ENCODE data around the gene LRMDA. TPM values are rescaled to one million over a fixed set of nuclear protein-coding genes. Genes with fewer than 3 reads are reported as not detected.

Gene LRMDA
- total and polyA plus RNA-seq, 2 of the 4 experiments (the other 2 are of a cell fraction) = 0.07 TPM; not detected in 1

- Histone ChIP-seq H3K36me3 (ENCODE audit: control insufficient read depth, insufficient read depth, low read length) (no peaks in the 10 kb centered on the region), H3K27ac (ENCODE audit: insufficient read depth, low read length) (no peak overlapping the region), H3K18ac (ENCODE audit: low read depth, low read length) (no peak overlapping the region), H3K79me1 (ENCODE audit: low read depth in 1 of 2, low read length in 2 of 2) (no peaks in the 10 kb centered on the region), H2AFZ (replicated peaks; ENCODE audit: low read length, poor library complexity) (no peak overlapping the region), H2BK5ac (ENCODE audit: low read depth, low read length, poor library complexity, severe bottlenecking) (no peak overlapping the region), H3K56ac (ENCODE audit: extremely low read depth, insufficient read depth, low read length) (no peak overlapping the region), H4K5ac (ENCODE audit: low read depth, low read length) (no peak overlapping the region), H3K4me2 (ENCODE audit: low read depth, low read length) (no peak overlapping the region), H4K8ac (ENCODE audit: low read depth in 2 of 2, low read length in 2 of 2) (no peak overlapping the region), H3K27me3 (ENCODE audit: control insufficient read depth, insufficient read depth, low read length) (peaks cover 10% of the 10 kb centered on the region; the same call in 1 of the 2 replicates), H3K14ac (replicated peaks; ENCODE audit: low read depth, low read length) (no peak overlapping the region), H2BK120ac (ENCODE audit: low read depth, low read length) (no peak overlapping the region), H2AK9ac (replicated peaks; ENCODE audit: low read depth, low read length, poor library complexity) (no peak overlapping the region), H3K9ac (ENCODE audit: low read depth, low read length) (no peak overlapping the region), H3K9me1 (ENCODE audit: insufficient read depth, low read length) (no peaks in the 10 kb centered on the region), H3K9me3 (ENCODE audit: control insufficient read depth, insufficient read depth, low read length) (no peaks in the 10 kb centered on the region), H2BK20ac (ENCODE audit: low read depth, low read length) (no peak overlapping the region), H3K4ac (ENCODE audit: low read depth, low read length) (no peak overlapping the region), H3K23ac (ENCODE audit: low read depth, low read length) (no peak overlapping the region), H4K20me1 (ENCODE audit: insufficient read depth, low read length) (no peaks in the 10 kb centered on the region), H2BK15ac (ENCODE audit: low read depth, low read length) (no peak overlapping the region), H3K4me1 (ENCODE audit: control insufficient read depth, insufficient read depth, low read length) (no peaks in the 10 kb centered on the region), H2AK5ac (ENCODE audit: low read depth, low read length) (no peak overlapping the region), H4K91ac (ENCODE audit: insufficient read depth, low read depth, low read length) (no peak overlapping the region), H3K4me3 (ENCODE audit: insufficient read depth, low read depth, low read length) (no peak overlapping the region)
- BruUV-seq (replicated peaks) = no TSS peak
- CTCF ChIA-PET = no interaction called here
- DNase-seq (no peak), ATAC-seq (ENCODE audit: low read depth) (no peak)
- no CpG with 5 or more reads among the region's 5 CpGs for WGBS, 2 experiments (ENCODE audit: extremely low coverage in 2 of 2, insufficient read length in 1 of 2)
- POLR2A ChIA-PET (ENCODE audit: unreplicated experiment) = no interaction called here
- dilution Hi-C loops (cut with HindIII; ENCODE audit: low sequenced_read_pairs, unreplicated experiment) (no loop called here), intact Hi-C loops (cut with micrococcal nuclease) (no loop called here), in situ Hi-C loops (cut with MboI; ENCODE audit: low sequenced_read_pairs) (no loop called here)
- TF ChIP-seq USF2 (IDR thresholded peaks at IDR 0.05; ENCODE audit: low read depth, low read length) (no peak), FOS (IDR thresholded peaks at IDR 0.05; ENCODE audit: low read depth, low read length) (no peak), MAZ (IDR thresholded peaks at IDR 0.05; ENCODE audit: borderline replicate concordance, low read depth, low read length) (no peak), SMC3 (IDR thresholded peaks at IDR 0.05; ENCODE audit: low read depth, low read length) (no peak), CTCF (conservative IDR thresholded peaks at IDR 0.05; ENCODE audit: low read depth, low read length) (no peak), POLR2A (IDR thresholded peaks at IDR 0.05; ENCODE audit: low read depth, low read length) (no peak), RFX5 (IDR thresholded peaks at IDR 0.05; ENCODE audit: low read depth, low read length) (no peak), BHLHE40 (IDR thresholded peaks at IDR 0.05; ENCODE audit: low read depth, low read length) (no peak), ELK1 (IDR thresholded peaks at IDR 0.05; ENCODE audit: borderline replicate concordance, low read depth, low read length) (no peak), RAD21 (IDR thresholded peaks at IDR 0.05; ENCODE audit: low read length) (no peak), RCOR1 (IDR thresholded peaks at IDR 0.05; ENCODE audit: insufficient replicate concordance, low read length) (no peak), NFE2L2 (IDR thresholded peaks at IDR 0.05; ENCODE audit: low read depth, low read length) (no peak), MXI1 (IDR thresholded peaks at IDR 0.05; ENCODE audit: borderline replicate concordance, low read depth, low read length) (no peak), CEBPB (IDR thresholded peaks at IDR 0.05; ENCODE audit: low read depth, low read length) (no peak), MAFK (IDR thresholded peaks at IDR 0.05; ENCODE audit: low read depth, low read length) (no peak), CHD1 (IDR thresholded peaks at IDR 0.05; ENCODE audit: low read depth, low read length) (no peak)
Observed at GRCh38 chr10:76015245-76015644, 583.8 kb downstream of the LRMDA start.

Measured in IMR-90 (cell line).